Hepatocyte (in vitro differentiated cells): ENCODE measurements around the gene PPP3CA. TPM values are rescaled to one million over a fixed set of nuclear protein-coding genes. Genes with fewer than 3 reads are reported as not detected.

Experiments
- DNase-seq: peaks from one replicate; pipeline ENCODE4 v3.0.0-alpha.2; 2016; ENCODE audit warnings: low spot score
- H2AFZ ChIP-seq: fragments of 200-600 bp; sonication (generic); 2 replicates; pipeline ENCODE4 v1.6.0; 2016; ENCODE audit warnings: antibody characterized with exemption, mild to moderate bottlenecking
- H3K27ac ChIP-seq: fragments of 200-600 bp; sonication (generic); 2 replicates; pipeline ENCODE4 v1.5.1; 2016; ENCODE audit warnings: mild to moderate bottlenecking
- H3K27me3 ChIP-seq: fragments of 200-600 bp; sonication (generic); 2 replicates; pipeline ENCODE4 v1.6.1; 2016
- H3K36me3 ChIP-seq: fragments of 200-600 bp; sonication (generic); replicated peaks from 2 replicates; pipeline ENCODE4 v1.5.1; 2016; ENCODE audit warnings: low read depth; ENCODE audit not compliant: insufficient read depth
- H3K4me1 ChIP-seq: fragments of 200-600 bp; sonication (generic); 2 replicates; pipeline ENCODE4 v1.5.1; 2016; ENCODE audit warnings: mild to moderate bottlenecking, moderate library complexity; ENCODE audit not compliant: insufficient read depth
- H3K4me2 ChIP-seq: fragments of 200-600 bp; sonication (generic); 2 replicates; pipeline ENCODE4 v1.6.0; 2016
- H3K4me3 ChIP-seq: fragments of 200-600 bp; sonication (generic); 2 replicates; pipeline ENCODE4 v1.5.1; 2016; ENCODE audit warnings: mild to moderate bottlenecking
- H3K79me2 ChIP-seq: fragments of 200-600 bp; sonication (generic); 2 replicates; pipeline ENCODE4 v1.6.0; 2017; ENCODE audit warnings: mild to moderate bottlenecking
- H3K9me2 ChIP-seq: fragments of 200-600 bp; sonication (generic); replicated peaks from 2 replicates; pipeline ENCODE4 v1.6.0; 2017; ENCODE audit warnings: mild to moderate bottlenecking; ENCODE audit not compliant: insufficient read depth
- H3K9me3 ChIP-seq: fragments of 200-600 bp; sonication (generic); 2 replicates; pipeline ENCODE4 v1.5.1; 2016; ENCODE audit warnings: low read depth, mild to moderate bottlenecking
- H4K20me1 ChIP-seq: fragments of 200-600 bp; sonication (generic); 2 replicates; pipeline ENCODE4 v1.6.0; 2016; ENCODE audit warnings: mild to moderate bottlenecking; ENCODE audit not compliant: insufficient read depth, poor library complexity, severe bottlenecking
- CTCF ChIP-seq: fragments of 200-600 bp; sonication (generic); IDR thresholded peaks from 2 replicates; pipeline ENCODE4 v1.5.1; 2016; ENCODE audit warnings: antibody characterized with exemption, mild to moderate bottlenecking; ENCODE audit not compliant: poor library complexity
- EZH2 ChIP-seq: fragments of 200-600 bp; sonication (generic); IDR thresholded peaks from 2 replicates; pipeline ENCODE4 v1.6.1; 2016; ENCODE audit warnings: antibody characterized with exemption, mild to moderate bottlenecking, borderline replicate concordance
- EZH2phosphoT487 ChIP-seq: fragments of 200-600 bp; sonication (generic); IDR thresholded peaks from one replicate; pipeline ENCODE4 v1.6.1; 2018; ENCODE audit warnings: antibody characterized with exemption, mild to moderate bottlenecking, low read depth, moderate library complexity; ENCODE audit not compliant: unreplicated experiment, severe bottlenecking
- WGBS: methylation state at CpG from one replicate; pipeline ENCODE4 v1.1.6; 2016; ENCODE audit warnings: low lambda C conversion rate; ENCODE audit errors: missing lambda C conversion rate; 5-methylcytosine and 5-hydroxymethylcytosine counted together
- polyA plus RNA-seq: library from polyadenylated mRNA; unstranded; fragments of >200 nt; fragmentation: Nextera tagmentation; extraction: Ambion mirVana; gene quantifications from 2 replicates; pipeline ENCODE4 v1.2.1, GENCODE V29; 2016
- total RNA-seq: library from RNA; depleted of rRNA; stranded (reverse); fragments of >200 nt; gene quantifications from 2 replicates; pipeline ENCODE4 v1.2.3, GENCODE V29; 2014

Gene PPP3CA
- total and polyA plus RNA-seq, 2 experiments from 2014 or later, result 12.9 to 49.5 TPM

- TF ChIP-seq EZH2phosphoT487, result no peak
- TF ChIP-seq CTCF, result no peak
- TF ChIP-seq EZH2, result no peak
- Histone ChIP-seq H2AFZ (no peak overlapping the region), H3K27ac (no peak overlapping the region), H3K4me1 (no peaks in the 10 kb centered on the region), H3K9me3 (no peaks in the 10 kb centered on the region), H3K4me3 (no peak overlapping the region), H3K9me2 (no peaks in the 10 kb centered on the region), H3K79me2 (peaks cover 29% of the 10 kb centered on the region), H3K36me3 (no peaks in the 10 kb centered on the region), H4K20me1 (no peaks in the 10 kb centered on the region), H3K4me2 (no peak overlapping the region), H3K27me3 (no peaks in the 10 kb centered on the region)
- no peak for DNase-seq
Measured at GRCh38 chr4:101155368-101155767, 192.0 kb downstream of the PPP3CA start.

- Histone ChIP-seq H3K4me3 (no peak overlapping the region), H3K9me3 (no peaks in the 10 kb centered on the region), H2AFZ (no peak overlapping the region), H3K27me3 (no peaks in the 10 kb centered on the region), H3K4me2 (no peak overlapping the region), H3K79me2 (peaks cover 22% of the 10 kb centered on the region), H3K4me1 (no peaks in the 10 kb centered on the region), H3K36me3 (no peaks in the 10 kb centered on the region), H4K20me1 (no peaks in the 10 kb centered on the region), H3K9me2 (no peaks in the 10 kb centered on the region), H3K27ac (no peak overlapping the region)
- no peak for TF ChIP-seq EZH2
- no peak for TF ChIP-seq EZH2phosphoT487
- TF ChIP-seq CTCF, result no peak
- DNase-seq, result no peak
Measured at GRCh38 chr4:101153653-101154052, 193.7 kb downstream of the PPP3CA start.

GRCh38 chr4:101152521-101152920 is 194.8 kb downstream of the PPP3CA start:
- WGBS, result 88% methylated on average over 3 of the region's 3 CpGs

More at GRCh38 chr4:101152521-101152920, 194.8 kb downstream of the PPP3CA start:
- no peak for DNase-seq
- H3K36me3 ChIP-seq, result no peaks in the 10 kb centered on the region
- no peak overlapping the region for H3K4me3 ChIP-seq
- no peaks in the 10 kb centered on the region for H3K9me3 ChIP-seq
- no peaks in the 10 kb centered on the region for H4K20me1 ChIP-seq
- H3K79me2 ChIP-seq, result peaks cover 19% of the 10 kb centered on the region
- no peak overlapping the region for H2AFZ ChIP-seq
- no peak overlapping the region for H3K4me2 ChIP-seq
- H3K4me1 ChIP-seq, result no peaks in the 10 kb centered on the region
- no peak overlapping the region for H3K27ac ChIP-seq
- no peaks in the 10 kb centered on the region for H3K9me2 ChIP-seq
- TF ChIP-seq EZH2 (no peak), EZH2phosphoT487 (no peak), CTCF (no peak)
- no peaks in the 10 kb centered on the region for H3K27me3 ChIP-seq
